Stimulated activated CD4-positive, alpha-beta T cell treated with anti-CD3 and anti-CD28 coated beads, TNF-alpha, amount 100 ng/mL, for 1 hour (primary cell): Measurements from ENCODE around the gene IGF2BP2.

Experiments used
- DNase-seq, 3 donors: peaks; one replicate each; pipeline ENCODE4 v3.0.0-alpha.2; 2020; ENCODE audit warnings: low read depth in 3 of 3, low spot score in 1 of 3

Gene IGF2BP2

DNA sequence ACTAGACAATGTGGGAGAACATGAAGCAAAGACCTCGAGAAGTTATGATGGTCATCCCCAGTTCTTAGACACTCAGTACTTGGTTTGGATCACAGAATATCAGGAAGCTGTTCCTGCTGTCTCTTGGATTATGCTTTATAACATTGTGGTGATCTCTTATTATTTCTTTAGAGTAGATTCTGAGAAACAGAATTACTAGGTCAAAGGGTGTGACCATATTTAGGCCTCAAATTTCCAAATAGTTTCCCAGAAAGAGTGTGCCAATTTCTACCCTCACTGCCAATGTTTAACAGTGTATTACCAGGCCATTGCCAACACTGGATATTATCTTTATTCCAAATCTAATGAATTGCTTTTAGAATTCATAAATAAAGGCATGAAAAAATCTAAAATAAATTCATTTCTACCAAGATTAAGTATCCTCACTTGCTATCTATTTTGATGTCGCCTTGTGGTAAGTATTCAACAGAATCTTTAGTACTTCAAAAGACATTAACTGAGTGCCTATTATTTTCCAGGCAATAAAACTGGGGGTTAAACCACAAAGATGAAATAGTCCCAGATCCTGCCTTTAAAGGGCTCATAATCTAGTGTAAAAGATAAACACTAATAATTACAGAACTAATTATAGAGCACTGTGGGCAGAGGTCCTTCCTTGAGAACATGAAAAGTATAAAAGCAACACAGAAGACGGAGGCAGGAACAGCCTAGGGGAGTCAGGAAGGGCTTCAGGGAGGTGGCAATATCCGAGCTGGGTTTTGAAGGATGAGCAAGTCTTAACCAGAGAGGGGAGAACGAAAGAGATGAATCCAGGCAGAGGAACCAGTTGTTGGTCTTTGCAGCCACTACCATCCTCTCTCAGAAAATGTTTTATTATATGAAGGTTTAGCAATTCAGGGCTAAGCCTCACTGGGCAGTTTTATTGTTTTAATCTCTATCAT, 86.8 kb downstream of the IGF2BP2 start:
- no peak for DNase-seq

DNA sequence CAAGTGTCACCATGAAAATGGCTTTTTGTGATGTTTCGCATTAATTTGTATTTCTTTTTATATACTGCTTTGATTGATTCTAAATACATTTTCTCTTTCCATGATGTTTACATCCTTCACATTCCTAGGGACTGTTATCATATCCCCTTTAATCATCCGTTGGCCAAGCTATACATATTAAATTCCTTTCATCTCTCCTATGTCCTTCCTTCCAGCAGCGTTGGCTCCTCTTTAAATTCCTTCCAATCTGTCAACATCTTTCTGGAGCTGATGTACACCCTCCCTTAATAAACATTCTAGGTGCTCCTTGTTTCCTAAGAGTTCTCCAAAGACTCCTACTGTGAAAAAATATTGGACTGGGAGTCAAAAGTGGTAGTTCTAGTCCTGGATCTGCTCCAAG, 87.8 kb downstream of the IGF2BP2 start:
- DNase-seq = no peak

DNA sequence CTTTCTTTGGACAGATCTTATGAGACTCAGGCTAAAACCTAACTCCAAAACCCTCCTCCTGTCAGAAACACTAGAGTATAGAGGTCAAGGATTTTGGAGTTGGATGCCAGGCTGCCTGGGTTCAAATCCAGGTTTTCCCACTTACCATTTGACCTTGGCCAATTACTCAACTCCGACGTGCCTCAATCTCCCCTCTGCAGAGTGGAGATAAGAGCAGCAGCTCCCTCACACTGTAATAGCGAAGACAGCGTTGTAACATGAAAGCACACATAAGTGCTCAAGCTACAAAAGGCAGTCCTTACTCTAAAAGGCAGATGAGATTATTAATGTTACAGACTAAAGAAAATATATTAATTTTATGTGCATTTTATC, 90.1 kb downstream of the IGF2BP2 start:
- no peak for DNase-seq

DNA sequence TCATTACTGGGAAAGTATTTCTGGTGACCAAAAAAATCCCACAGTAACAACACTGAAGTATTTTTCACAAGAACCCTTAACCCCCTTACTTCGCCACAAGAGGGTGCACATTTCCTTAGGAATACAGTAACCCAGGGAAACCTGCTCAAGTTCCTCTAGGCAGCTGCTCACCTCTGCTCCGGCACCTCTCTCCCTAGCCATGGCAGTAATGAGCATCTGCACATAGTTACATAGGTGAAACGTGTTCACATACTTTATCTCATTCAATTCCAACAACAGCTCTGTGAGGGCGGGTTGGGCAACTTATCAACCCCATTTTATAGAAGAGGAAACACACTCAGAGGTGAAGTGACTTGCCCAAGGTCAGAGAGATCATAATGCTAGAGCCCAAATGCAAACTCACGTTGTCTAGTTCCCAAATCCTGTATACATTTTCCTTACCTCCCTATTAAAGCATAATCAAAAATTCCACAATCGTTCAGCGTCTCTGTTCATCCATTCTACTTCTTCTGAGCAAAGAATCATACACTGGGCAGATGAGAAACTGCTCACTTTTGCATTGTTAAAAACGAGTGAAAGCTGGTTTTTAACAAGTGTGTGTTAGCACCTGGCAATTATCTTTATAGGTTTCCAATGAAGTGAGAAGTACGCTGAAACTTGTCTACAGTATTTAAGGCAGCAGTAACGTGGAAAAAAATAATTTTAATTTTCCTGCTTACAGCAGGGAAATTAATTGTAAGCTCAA, 90.7 kb downstream of the IGF2BP2 start:
- no peak for DNase-seq

DNA sequence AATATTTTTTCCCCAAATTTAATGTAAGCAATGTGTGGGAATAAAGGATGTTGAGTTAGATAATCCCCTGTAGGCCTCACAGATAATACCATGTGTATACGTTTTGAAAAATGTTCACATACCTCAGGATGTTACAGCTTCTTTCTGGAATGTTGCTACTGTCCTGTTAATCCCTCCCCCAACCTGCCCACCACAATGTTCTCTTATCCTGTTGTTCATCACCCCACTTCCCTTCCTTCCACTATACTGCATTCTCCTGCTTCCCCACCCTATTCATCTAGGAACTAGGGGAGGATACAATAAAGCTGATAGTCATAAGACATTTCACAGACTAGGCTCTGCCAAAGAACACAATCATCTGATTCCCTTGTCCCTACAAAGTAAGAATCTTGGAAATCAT, 92.1 kb downstream of the IGF2BP2 start:
- no peak for DNase-seq

DNA sequence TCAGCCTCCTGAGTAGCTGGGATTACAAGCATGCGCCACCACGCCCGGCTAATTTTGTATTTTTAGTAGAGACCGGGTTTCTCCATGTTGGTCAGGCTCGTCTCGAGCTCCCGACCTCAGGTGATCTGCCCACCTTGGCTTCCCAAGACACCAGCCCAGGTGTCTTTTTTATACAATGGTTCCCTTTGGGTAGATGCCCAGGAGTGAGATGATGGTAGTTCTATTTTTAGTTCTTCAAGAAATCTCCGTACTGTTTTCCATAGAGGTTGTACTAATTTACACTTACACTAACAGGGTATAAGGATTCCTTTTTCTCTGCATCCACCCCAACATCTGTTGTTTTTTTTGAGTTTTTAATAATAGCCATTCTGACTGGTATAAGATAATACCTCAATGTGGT, 94.3 kb downstream of the IGF2BP2 start:
- no peak for DNase-seq

DNA sequence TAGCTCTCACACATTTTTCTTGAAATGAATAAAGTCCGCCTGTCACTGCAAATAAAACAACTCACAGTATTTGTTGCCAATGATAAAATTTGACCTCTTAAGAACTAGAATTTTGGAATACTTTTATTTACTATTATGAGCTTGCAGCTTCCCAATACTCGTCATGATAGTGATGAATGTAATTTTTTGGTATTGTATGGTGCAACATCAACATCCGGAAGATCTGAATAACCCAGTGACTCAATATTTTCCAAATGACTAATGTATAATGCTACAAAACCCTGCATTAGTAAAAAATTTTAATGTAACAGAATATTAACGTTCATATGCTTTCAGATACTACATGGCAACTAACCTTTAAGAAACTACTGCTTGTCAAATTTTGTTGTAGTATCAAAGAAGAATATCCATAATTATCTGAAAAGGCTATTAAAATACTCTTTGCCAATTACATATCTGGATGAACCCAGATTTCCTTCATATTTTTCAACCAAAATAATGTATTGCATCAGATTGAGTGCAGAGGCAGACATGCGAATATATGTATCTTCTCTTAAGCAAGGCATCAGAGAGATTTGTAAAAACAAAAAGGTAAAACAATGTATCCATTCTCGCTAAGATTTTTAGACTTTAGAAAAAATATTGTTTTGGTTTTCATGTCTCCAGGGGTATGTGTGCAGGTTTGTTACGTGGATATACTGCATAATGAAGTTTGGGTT, 95.3 kb downstream of the IGF2BP2 start:
- no peak for DNase-seq

DNA sequence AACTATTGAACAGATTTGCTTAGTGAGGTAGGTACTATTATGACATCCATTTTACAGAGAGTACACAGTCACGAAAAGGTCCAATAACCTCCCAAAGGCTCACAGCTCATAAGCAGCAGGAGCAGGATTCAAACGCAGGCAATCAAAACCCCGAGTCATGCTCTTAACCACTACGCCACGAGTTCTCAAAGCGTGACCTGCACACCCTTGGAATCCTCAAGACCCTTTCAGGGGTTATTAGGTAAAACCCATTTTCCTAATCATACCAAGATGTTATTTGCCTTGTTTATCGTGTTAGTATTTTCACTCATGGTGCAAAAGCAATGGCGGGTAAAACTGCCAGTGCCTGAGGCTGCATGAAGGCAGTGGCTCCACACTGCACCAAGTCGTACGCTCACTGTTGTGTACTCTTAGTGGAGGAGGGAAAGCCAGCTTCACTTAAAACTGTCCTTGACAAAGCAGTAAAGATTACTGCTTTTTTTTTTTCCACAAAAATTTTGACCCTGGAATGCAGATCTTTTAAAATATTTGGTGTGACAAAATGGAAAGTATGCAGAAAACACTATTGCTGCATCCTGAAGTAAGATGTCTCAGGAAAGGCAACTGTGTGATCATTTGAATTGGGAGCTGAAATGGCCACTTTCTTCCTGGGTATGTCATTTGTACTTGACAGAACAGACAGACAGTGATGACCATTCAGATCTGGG, 96.1 kb downstream of the IGF2BP2 start:
- no peak for DNase-seq

DNA sequence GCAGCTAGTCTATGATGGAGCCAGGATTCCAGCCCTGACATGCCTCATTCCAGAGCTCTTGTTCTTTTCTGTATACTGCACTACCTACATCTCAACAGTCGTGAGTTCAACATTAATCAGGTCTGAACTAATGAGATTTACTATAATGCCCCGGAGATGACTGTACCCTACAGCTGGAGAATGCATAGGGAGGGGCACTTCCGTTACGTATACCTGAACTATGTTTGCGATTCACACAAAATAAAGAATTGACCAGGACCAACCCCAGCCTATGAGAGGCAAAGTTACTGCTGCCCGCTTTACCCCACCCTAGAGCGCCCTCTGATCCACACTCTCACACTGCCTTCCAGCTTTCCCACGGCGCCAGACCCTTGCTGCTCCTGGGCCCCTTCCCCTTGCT, 97.0 kb downstream of the IGF2BP2 start:
- DNase-seq = no peak

DNA sequence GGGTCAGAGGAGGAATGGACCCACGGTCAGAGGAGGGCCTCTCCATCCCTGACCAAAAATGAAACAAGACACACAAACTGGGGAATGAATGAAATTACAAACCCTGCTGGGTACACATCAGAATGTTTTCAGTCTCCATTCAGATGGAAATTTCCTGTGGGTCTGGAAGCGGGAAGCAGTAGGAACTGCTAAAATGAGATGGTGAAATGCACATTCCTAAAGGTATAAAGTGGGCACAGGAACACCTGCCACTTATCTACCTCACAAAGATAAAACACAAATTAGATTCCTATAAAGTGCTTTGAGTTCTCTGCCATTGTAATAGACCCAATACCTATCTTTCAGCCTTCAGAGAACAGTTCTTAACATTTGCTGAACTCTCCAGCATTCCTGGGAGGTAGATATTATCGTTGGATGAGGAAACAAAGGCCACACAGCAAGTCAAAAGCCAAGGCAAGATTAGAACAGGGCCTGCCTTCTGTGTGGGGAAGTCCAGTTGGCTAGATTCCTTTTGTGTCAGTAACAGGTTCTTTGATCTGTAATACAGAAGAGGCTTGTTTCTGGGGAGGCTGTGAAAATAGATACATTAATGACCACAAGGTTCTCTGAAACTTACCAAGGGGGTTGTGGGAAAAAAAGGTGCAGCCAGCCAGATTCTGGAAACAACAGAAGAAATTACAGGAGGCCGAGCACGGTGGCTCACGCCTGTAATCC, 98.4 kb downstream of the IGF2BP2 start:
- DNase-seq = no peak

DNA sequence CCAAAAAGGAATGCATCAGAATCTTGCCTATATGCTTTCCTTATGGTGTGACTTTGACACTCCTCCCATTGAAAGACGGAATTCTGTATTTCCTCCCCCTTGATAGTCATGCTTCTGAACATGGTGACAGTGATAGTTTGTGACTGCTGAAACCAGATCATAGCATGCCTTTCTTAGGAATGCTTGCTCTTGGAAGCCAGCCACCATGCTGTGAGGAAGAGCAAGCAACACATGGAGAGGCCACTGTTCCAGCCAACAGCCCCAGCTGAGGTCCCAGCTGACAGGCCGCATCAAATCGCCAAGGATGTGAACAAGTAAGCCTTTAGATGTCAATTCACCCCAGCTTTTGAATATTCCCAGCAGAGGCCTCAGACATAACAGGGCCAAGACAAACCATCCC, 100.1 kb downstream of the IGF2BP2 start:
- no peak for DNase-seq

DNA sequence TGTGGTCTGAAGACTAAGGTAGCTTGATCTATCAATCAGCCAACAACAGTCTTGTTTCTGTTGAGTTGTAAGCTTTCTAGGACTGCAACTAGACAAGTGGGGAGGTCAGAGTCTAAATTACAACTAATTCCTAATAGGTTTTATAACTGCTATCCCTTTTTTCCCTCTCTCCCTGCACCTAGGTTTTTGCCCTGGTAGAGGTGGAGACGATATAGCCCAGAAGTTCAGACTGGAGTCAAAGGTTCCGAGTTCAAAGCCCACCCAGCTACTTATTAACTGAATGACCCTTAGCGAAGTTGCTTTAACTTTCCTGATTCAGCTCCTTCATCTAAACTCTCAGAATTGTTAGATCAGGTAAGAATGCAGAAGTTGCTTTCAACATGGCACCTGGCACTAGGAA, 100.6 kb downstream of the IGF2BP2 start:
- no peak for DNase-seq

DNA sequence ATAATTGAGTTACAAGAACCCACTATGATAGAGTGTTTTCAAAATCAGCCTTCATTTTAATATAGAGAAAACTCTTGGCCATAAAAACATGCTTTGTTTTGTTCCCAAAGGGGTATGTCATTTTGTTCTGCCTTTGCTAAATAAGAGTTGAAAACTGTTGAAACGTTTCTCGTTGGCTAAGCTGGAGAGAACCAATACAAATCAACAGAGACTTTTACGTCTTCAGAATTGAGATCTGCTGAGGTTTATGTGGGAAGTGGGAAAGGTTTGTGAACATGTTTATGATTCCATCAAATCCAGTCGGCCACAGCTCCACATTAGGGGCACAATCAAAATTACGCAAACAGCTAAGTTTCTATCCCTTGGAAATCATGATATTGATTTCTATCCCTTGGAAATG, 102.0 kb downstream of the IGF2BP2 start:
- DNase-seq = no peak

DNA sequence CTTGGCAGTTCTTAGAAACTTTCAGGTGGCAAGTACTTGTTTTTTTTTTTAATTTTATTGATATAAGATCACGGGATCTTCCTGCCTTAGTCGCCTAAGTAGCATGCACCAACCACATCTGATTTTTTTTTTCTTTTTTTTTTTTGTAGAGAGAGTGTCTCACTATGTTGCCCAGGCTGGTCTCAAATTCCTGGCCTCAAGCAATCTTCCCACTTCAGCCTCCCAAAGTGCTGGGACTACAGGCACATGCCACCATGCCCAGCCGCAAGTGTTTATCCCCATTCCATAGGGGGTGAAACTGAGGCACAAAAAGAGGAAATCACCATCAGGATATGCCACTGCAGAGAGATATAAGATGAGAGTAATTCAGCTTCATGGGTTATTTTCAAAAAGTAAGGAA, 102.9 kb downstream of the IGF2BP2 start:
- DNase-seq = no peak

DNA sequence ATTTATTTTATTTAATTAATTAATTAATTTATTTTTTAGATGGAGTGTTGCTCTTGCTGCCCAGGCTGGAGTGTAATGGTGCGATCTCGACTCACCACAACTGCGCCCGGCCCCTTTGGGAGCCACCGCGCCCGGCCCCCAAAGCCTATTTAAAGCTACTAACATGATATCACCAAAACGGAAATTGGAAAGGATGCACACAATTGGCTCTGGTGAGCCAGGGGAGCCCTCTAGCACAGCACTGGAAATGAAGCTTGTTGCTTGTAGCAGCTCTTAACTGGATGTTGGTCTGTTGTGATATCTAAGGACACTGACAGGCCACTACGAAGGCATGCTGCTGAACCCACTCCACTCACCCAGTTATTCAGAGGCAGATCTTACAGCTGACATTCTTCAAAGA, 104.5 kb downstream of the IGF2BP2 start:
- no peak for DNase-seq

DNA sequence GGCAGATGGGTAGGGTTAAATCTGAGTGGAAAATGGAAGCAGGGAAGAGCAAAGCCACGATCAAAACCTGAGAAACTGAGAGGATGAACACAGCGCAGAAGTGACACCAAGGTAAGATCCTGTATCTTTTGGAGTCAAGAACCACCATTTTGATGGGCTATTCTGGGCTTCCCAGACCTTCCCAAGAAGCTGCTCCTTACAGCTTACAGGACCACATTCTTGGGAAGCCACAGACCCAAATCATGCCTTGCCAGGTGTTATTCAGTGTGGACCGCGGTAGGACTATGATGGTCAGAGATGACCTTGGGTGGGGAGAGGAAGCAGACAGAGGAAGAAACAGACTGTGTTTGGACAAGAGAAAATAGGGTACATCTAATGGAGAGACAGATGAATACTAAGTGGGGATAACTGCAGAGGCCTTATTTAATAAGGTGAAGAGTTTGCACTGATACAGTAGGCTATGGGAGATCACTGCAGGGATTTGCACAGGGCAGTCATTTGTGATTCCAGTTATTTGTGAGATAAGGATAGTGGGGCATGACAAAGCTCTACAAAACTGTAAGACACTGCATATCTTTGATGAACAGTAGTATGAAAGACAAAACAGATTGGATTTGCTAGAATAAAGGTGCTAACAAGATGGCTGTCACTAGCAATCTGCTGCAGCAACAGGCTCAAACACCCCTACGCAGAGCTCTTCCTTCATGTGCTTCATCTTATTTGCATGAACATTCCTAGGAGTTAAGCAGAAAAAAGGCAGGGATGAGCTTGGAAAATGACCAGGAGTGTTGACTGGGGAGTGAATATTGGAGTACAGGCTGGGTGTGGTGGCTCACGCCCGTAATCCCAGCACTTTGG, 105.9 kb downstream of the IGF2BP2 start:
- DNase-seq = no peak

DNA sequence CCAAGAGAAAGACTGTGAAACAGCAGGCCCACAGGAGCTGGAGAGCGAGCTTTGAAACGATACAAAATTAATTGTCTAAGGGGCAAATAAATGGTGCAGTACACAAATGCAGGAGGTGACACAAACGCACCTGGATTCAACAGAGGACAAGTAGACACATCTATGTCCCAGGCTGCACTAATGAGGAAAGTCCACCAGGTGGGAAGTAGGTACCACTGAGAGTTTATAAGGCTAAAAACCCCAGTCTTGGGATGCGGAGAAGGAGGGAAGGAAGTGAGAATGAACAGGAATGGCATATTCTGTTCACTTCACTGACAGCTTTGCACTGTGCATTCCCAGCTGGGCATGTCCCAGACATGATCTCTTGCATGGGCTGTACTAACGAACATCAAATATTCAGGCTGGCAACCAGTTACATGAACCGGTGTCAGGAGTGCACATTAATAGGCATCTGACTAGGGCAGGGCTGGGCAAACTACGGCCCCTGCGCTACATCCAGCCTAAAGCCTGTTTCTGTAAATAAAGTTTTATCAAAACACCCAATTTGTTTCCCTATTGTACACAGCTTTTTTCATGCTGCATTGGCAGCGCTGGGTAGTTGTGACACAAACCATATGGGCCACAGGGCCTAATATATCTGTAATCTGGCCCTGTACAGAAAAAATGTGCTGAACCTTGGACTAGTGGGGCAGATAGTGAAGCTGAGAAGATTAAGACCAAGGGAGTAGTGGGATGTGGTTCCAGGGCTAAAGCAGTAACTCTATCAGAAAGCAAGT, 107.0 kb downstream of the IGF2BP2 start:
- no peak for DNase-seq

DNA sequence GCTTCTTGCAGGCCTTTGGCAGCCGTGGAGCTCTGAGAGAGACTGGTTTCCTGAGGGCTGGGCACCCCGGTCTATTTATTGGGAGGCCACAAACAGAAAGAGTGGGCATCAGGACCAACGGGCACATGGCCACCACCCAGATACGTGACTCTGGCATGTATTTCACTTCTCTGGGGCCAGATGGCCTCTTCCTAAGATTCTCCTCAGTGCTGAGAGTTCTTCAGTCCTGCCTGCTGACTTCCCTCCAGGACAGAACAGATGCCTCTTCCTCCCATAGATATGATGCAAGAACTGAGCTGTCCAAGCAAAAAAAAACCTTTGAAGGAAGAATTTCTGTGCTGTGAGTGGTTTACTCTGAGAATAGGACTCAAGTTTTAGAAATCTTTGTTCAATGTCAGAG, 107.7 kb downstream of the IGF2BP2 start:
- DNase-seq = no peak
